ENCODE measurements around the gene TNS4.

GRCh38 chr17:40453881-40454612 is 47.4 kb downstream of the TNS4 start:
- TF ChIP-seq POLR2AphosphoS5 (IDR thresholded peaks at IDR 0.05; ENCODE audit: low read depth, low read length) (no peak), POLR2A (IDR thresholded peaks at IDR 0.05; ENCODE audit: low read depth, low read length) (no peak), TAF1 (IDR thresholded peaks at IDR 0.05; ENCODE audit: low read depth, low read length) (no peak)

Measured in GM12891 (cell line).